Measurements from ENCODE around the gene CBX4.

GRCh38 chr17:79870540-79870939, 31.3 kb upstream of the CBX4 start:
- TF ChIP-seq CTCF (IDR thresholded peaks at IDR 0.05) (no peak), POLR2A (IDR thresholded peaks at IDR 0.05) (no peak)

All from thyroid gland (tissue), 4 donors.